Measurements from ENCODE around the gene PLEKHA3. TPM values are rescaled to one million over a fixed set of nuclear protein-coding genes. Genes with fewer than 3 reads are reported as not detected.

The PLEKHA3 gene
- total and polyA plus RNA-seq, 2 experiments from 2014 or later = 9.6 to 26.6 TPM

- Histone ChIP-seq H3K9me3 (ENCODE audit: low read depth) (no peaks in the 10 kb centered on the region), H3K27ac (peak overlapping the region; percentile 75), H3K4me1 (ENCODE audit: low read depth) (no peaks in the 10 kb centered on the region), H3K27me3 (no peaks in the 10 kb centered on the region), H3K4me3 (no peak overlapping the region), H3K36me3 (peaks cover 100% of the 10 kb centered on the region)
- no peak for TF ChIP-seq CTCF (IDR thresholded peaks at IDR 0.05; ENCODE audit: low read depth, low read length)
- no peak for DNase-seq (ENCODE audit: low read depth in 1 of 2, low spot score in 1 of 2)
Observed at GRCh38 chr2:178530625-178531142, 50.4 kb downstream of the PLEKHA3 start.

- H3K4me3 ChIP-seq = no peak overlapping the region
- peak overlapping the region; percentile 75 for H3K27ac ChIP-seq
- no peak for TF ChIP-seq CTCF (IDR thresholded peaks at IDR 0.05; ENCODE audit: low read depth, low read length)
- DNase-seq (ENCODE audit: low read depth in 1 of 2, low spot score in 1 of 2) = no peak
- H3K27me3 ChIP-seq = no peaks in the 10 kb centered on the region
- peaks cover 100% of the 10 kb centered on the region for H3K36me3 ChIP-seq
- no peaks in the 10 kb centered on the region for H3K9me3 ChIP-seq (ENCODE audit: low read depth)
- no peaks in the 10 kb centered on the region for H3K4me1 ChIP-seq (ENCODE audit: low read depth)
Observed at GRCh38 chr2:178531168-178531567, 50.9 kb downstream of the PLEKHA3 start.

DNA sequence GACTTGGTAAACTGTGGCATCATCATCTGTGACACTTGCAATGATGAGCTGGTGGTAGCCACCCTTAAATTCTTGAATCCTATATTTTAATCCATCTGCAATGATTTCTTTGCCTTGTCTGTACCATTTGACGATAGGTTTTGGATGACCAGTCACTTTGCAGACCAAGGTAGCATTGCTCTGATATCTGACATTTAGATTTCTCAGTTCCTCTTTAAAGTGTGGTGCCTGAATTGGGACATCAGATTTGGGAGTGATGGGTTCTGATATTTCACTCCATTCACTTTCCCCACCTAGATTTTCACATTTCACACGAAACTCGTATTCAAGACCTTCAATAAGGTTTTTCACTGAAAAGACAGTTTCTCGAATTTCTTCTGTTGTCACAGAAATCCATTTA, 55.8 kb downstream of the PLEKHA3 start:
- no peak for TF ChIP-seq CTCF (IDR thresholded peaks at IDR 0.05; ENCODE audit: low read depth, low read length)
- no peak overlapping the region for H3K27ac ChIP-seq
- H3K4me3 ChIP-seq = no peak overlapping the region
- H3K4me1 ChIP-seq (ENCODE audit: low read depth) = no peaks in the 10 kb centered on the region
- H3K36me3 ChIP-seq = peaks cover 100% of the 10 kb centered on the region
- no peaks in the 10 kb centered on the region for H3K27me3 ChIP-seq
- no peak for DNase-seq (ENCODE audit: low read depth in 1 of 2, low spot score in 1 of 2)
- H3K9me3 ChIP-seq (ENCODE audit: low read depth) = no peaks in the 10 kb centered on the region

DNA sequence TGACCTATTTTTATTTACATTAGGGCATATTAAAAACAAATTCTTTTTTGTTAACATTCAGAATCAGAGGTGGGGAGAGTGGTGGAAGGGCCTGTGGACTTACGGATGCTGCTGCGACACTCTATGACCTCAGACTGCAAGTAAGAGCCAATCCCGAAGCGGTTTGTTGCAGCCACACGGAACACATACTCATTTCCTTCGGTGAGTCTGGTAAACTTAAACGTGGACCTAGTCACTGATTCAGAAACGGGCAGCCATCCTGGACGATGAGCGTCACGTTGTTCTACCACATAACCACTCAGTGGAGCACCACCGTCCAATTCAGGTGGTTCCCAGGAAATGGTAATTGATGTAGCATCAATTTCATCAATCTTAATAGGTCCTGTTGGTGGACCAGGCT, 61.9 kb downstream of the PLEKHA3 start:
- TF ChIP-seq CTCF (IDR thresholded peaks at IDR 0.05; ENCODE audit: low read depth, low read length) = no peak
- Histone ChIP-seq H3K27me3 (no peaks in the 10 kb centered on the region), H3K4me1 (ENCODE audit: low read depth) (no peaks in the 10 kb centered on the region), H3K36me3 (peaks cover 100% of the 10 kb centered on the region), H3K9me3 (ENCODE audit: low read depth) (no peaks in the 10 kb centered on the region), H3K4me3 (no peak overlapping the region), H3K27ac (peak overlapping the region; percentile 48)
- DNase-seq (ENCODE audit: low read depth in 1 of 2, low spot score in 1 of 2) = no peak

DNA sequence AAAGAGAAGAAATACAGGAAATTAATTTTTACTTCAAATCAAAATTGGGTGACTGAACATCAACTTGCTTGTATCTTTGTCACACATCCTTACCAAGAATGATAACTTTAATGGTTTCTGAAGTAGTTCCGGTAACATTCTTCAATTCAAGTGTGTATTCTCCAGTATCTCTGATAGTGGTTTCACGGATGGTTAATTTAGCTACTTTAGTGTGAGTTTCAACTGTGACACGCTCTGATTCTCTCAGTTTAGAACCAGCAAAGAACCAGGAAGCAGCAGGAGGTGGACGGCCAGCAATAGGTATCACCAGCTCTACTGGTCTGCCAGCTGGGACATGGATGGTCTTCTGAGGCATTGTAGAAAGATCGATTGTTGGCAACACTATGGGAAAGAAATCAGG, 62.3 kb downstream of the PLEKHA3 start:
- Histone ChIP-seq H3K9me3 (ENCODE audit: low read depth) (no peaks in the 10 kb centered on the region), H3K36me3 (peaks cover 100% of the 10 kb centered on the region), H3K27ac (peak overlapping the region; percentile 48), H3K4me1 (ENCODE audit: low read depth) (no peaks in the 10 kb centered on the region), H3K4me3 (no peak overlapping the region), H3K27me3 (no peaks in the 10 kb centered on the region)
- no peak for DNase-seq (ENCODE audit: low read depth in 1 of 2, low spot score in 1 of 2)
- TF ChIP-seq CTCF (IDR thresholded peaks at IDR 0.05; ENCODE audit: low read depth, low read length) = no peak

GRCh38 chr2:178550352-178550751, 70.1 kb downstream of the PLEKHA3 start:
- no peak for DNase-seq (ENCODE audit: low read depth in 1 of 2, low spot score in 1 of 2)
- no peaks in the 10 kb centered on the region for H3K27me3 ChIP-seq
- no peak overlapping the region for H3K4me3 ChIP-seq
- no peaks in the 10 kb centered on the region for H3K9me3 ChIP-seq (ENCODE audit: low read depth)
- H3K36me3 ChIP-seq = peaks cover 100% of the 10 kb centered on the region
- no peaks in the 10 kb centered on the region for H3K4me1 ChIP-seq (ENCODE audit: low read depth)
- no peak for TF ChIP-seq CTCF (IDR thresholded peaks at IDR 0.05; ENCODE audit: low read depth, low read length)
- H3K27ac ChIP-seq = peak overlapping the region; percentile 0
